Activated T-cell treated with anti-CD3 and anti-CD28 coated beads, Interleukin-2, amount 50 U/mL, for 24 hours (primary cell): ENCODE measurements around the gene MRPS18A.
A peak's percentile ranks its signal among the peaks of the same experiment; 100 is the strongest.

Source experiments
- DNase-seq: peaks from one replicate; pipeline ENCODE4 v3.0.0-alpha.2; 2020
- H3K27ac Mint-ChIP-seq: 2 replicates; pipeline ENCODE4 v1.8.0; 2020; ENCODE audit warnings: mild to moderate bottlenecking, mixed read lengths
- H3K27me3 Mint-ChIP-seq: 2 replicates; pipeline ENCODE4 v1.8.0; 2020; ENCODE audit warnings: mixed read lengths
- H3K36me3 Mint-ChIP-seq: 2 replicates; pipeline ENCODE4 v1.8.0; 2020; ENCODE audit warnings: low read depth, mixed read lengths
- H3K4me1 Mint-ChIP-seq: 2 replicates; pipeline ENCODE4 v1.8.0; 2020; ENCODE audit warnings: low read depth, mixed read lengths
- H3K4me3 Mint-ChIP-seq: 2 replicates; pipeline ENCODE4 v1.8.0; 2020; ENCODE audit warnings: mild to moderate bottlenecking, moderate library complexity, mixed read lengths
- H3K9me3 Mint-ChIP-seq: 2 replicates; pipeline ENCODE4 v1.8.0; 2020; ENCODE audit warnings: mixed read lengths

MRPS18A gene

DNA sequence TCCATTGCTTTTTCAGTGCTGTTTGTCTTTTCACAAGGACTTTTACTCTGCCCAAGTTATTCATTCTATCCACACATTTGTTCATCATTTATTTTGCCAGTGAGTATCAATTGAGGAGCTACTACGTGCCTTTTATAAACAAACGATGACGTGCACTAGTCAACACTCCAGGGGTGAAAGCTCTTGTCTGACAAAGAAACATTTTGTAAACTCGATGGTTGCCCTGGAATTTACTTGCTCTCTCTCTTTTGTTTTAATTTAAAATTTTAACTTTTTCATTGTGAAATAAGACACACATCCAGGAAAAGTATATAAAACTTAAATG, 8.3 kb upstream of the MRPS18A start:
- Mint-ChIP-seq H3K27me3 (peaks cover 8% of the 10 kb centered on the region), H3K9me3 (no peaks in the 10 kb centered on the region), H3K4me1 (no peaks in the 10 kb centered on the region), H3K4me3 (no peak overlapping the region), H3K36me3 (no peaks in the 10 kb centered on the region), H3K27ac (no peak overlapping the region)
- DNase-seq: no peak

- DNase-seq: no peak
- Mint-ChIP-seq H3K4me3 (no peak overlapping the region), H3K9me3 (no peaks in the 10 kb centered on the region), H3K36me3 (no peaks in the 10 kb centered on the region), H3K4me1 (no peaks in the 10 kb centered on the region), H3K27ac (no peak overlapping the region), H3K27me3 (peaks cover 8% of the 10 kb centered on the region)
These were observed 7.8 kb upstream of the MRPS18A start for GRCh38 chr6:43695215-43695966.

GRCh38 chr6:43689421-43689820, 1.8 kb upstream of the MRPS18A start:
- H3K27me3 Mint-ChIP-seq: no peaks in the 10 kb centered on the region
- peaks cover 33% of the 10 kb centered on the region for H3K4me1 Mint-ChIP-seq
- no peak overlapping the region for H3K4me3 Mint-ChIP-seq
- no peaks in the 10 kb centered on the region for H3K9me3 Mint-ChIP-seq
- peaks cover 28% of the 10 kb centered on the region for H3K36me3 Mint-ChIP-seq
- DNase-seq: no peak
- H3K27ac Mint-ChIP-seq: no peak overlapping the region

GRCh38 chr6:43687079-43687436, 533 bp downstream of the MRPS18A start:
- Mint-ChIP-seq H3K36me3 (peaks cover 48% of the 10 kb centered on the region), H3K9me3 (no peaks in the 10 kb centered on the region), H3K27me3 (no peaks in the 10 kb centered on the region), H3K4me3 (peak overlapping the region; percentile 98), H3K27ac (peak overlapping the region; percentile 95), H3K4me1 (peaks cover 53% of the 10 kb centered on the region)
- no peak for DNase-seq

- H3K4me1 Mint-ChIP-seq: peaks cover 55% of the 10 kb centered on the region
- DNase-seq: no peak
- H3K4me3 Mint-ChIP-seq: no peak overlapping the region
- no peaks in the 10 kb centered on the region for H3K27me3 Mint-ChIP-seq
- H3K9me3 Mint-ChIP-seq: no peaks in the 10 kb centered on the region
- H3K36me3 Mint-ChIP-seq: peaks cover 80% of the 10 kb centered on the region
- H3K27ac Mint-ChIP-seq: peak overlapping the region; percentile 4
These were observed 3.7 kb downstream of the MRPS18A start for GRCh38 chr6:43683708-43684455.

DNA sequence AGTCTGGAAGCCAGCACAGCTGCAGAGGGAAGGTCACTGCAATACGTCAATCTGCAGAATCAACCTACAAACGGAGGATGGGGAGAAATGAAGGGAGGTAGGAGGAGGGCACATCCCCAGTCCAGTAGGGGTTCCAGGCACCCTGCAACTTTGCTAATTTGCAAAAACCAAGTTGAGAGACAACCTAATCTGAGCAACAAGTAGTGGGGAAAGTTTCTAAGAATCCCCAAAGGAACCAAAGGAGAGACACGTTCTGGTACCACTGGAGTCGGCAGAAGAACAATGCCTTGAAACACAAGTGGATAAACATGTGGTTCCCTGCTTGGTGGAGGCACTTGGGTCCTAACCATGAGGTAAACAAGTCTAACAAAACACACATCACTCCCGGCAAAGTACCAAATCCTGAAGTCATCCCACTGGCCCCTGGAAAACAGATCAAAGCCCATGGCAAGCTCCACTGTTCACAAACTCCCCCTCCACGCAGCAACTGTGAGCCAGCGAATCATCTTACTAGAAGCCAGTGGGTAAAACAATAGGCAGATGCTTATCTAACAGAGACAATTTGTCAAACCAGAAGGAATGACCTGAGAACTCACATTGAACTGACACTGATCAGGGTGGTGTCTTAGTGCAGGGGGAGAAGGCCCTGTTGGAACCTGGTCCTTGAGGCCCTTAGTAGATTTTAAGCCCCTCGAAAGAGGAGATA, 4.7 kb downstream of the MRPS18A start:
- Mint-ChIP-seq H3K27me3 (no peaks in the 10 kb centered on the region), H3K4me3 (no peak overlapping the region), H3K4me1 (peaks cover 49% of the 10 kb centered on the region), H3K27ac (peak overlapping the region; percentile 41), H3K9me3 (no peaks in the 10 kb centered on the region), H3K36me3 (peaks cover 89% of the 10 kb centered on the region)
- no peak for DNase-seq

DNA sequence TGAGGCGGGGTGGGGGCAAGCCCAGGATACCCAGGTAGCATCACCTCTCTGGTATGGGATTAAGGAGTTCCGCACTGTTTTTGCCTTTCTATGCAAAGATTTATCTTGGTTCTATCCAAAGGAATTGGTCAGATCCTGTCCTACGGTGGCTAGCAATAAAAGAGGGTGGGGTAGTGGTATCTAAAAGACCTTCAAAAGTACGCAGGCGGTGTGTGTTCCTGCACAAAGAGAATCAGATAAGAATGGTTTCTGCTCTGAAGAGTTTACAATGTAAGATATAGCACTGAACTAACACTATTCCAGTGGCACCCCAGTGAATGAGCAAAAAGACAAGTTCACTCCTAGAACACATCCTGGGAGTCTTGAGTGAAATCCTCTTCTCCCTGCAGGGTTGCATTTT, 6.3 kb downstream of the MRPS18A start:
- Mint-ChIP-seq H3K27me3 (no peaks in the 10 kb centered on the region), H3K36me3 (peaks cover 89% of the 10 kb centered on the region), H3K27ac (peak overlapping the region; percentile 44), H3K4me3 (no peak overlapping the region), H3K4me1 (peaks cover 39% of the 10 kb centered on the region), H3K9me3 (no peaks in the 10 kb centered on the region)
- no peak for DNase-seq

GRCh38 chr6:43680308-43681200, 7.0 kb downstream of the MRPS18A start:
- peaks cover 91% of the 10 kb centered on the region for H3K36me3 Mint-ChIP-seq
- H3K4me1 Mint-ChIP-seq: peaks cover 34% of the 10 kb centered on the region
- H3K27ac Mint-ChIP-seq: no peak overlapping the region
- no peak for DNase-seq
- H3K27me3 Mint-ChIP-seq: no peaks in the 10 kb centered on the region
- no peak overlapping the region for H3K4me3 Mint-ChIP-seq
- H3K9me3 Mint-ChIP-seq: no peaks in the 10 kb centered on the region

DNA sequence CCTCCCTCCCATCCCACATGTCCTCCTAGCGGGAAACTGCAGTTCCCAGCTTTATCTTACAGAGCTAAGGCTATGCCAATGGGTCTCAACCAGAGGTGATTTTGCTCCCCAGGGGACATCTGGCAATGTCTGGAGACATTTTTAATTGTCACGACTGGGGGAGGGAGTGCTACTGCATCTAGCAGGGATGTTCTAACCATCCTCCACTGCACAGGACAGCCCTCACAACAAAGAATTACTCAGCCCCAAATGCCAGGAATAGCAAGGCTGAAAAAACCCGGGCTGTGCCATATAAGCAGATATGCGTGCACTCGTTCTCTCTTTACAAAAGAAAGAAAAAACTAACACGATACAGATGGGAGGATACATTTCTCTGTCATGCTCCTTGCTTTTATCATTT, 8.5 kb downstream of the MRPS18A start:
- H3K27me3 Mint-ChIP-seq: no peaks in the 10 kb centered on the region
- peaks cover 97% of the 10 kb centered on the region for H3K36me3 Mint-ChIP-seq
- no peaks in the 10 kb centered on the region for H3K9me3 Mint-ChIP-seq
- no peak overlapping the region for H3K27ac Mint-ChIP-seq
- peaks cover 19% of the 10 kb centered on the region for H3K4me1 Mint-ChIP-seq
- no peak overlapping the region for H3K4me3 Mint-ChIP-seq
- no peak for DNase-seq

DNA sequence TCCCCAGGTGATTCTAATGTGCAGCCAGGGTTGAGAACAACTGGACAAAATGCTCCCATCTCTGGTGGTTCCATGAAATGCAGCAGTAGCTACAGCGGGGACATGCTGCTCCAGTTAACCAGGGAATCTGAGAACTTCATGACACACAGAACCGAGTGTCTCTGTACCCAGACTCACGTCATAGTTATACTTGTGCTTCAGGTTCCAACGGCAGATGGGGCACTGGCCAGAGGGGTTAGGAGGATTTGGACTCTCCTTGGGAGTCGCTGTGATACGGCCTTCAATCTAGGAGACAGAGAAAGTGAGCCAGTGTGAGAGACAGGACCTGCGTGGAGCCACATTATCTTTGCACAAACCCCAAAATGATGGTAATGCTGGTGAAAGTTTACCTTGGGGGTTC, 9.2 kb downstream of the MRPS18A start:
- H3K4me3 Mint-ChIP-seq: no peak overlapping the region

GRCh38 chr6:43677759-43678158, 9.8 kb downstream of the MRPS18A start:
- no peaks in the 10 kb centered on the region for H3K9me3 Mint-ChIP-seq
- DNase-seq: no peak
- peak overlapping the region; percentile 7 for H3K27ac Mint-ChIP-seq
- no peak overlapping the region for H3K4me3 Mint-ChIP-seq
- peaks cover 7% of the 10 kb centered on the region for H3K4me1 Mint-ChIP-seq
- H3K27me3 Mint-ChIP-seq: no peaks in the 10 kb centered on the region
- H3K36me3 Mint-ChIP-seq: peaks cover 100% of the 10 kb centered on the region

More for the DNA sequence above, 9.2 kb downstream of the MRPS18A start:
- Mint-ChIP-seq H3K27ac (no peak overlapping the region), H3K9me3 (no peaks in the 10 kb centered on the region), H3K36me3 (peaks cover 99% of the 10 kb centered on the region), H3K27me3 (no peaks in the 10 kb centered on the region), H3K4me1 (peaks cover 13% of the 10 kb centered on the region)
- DNase-seq: no peak

DNA sequence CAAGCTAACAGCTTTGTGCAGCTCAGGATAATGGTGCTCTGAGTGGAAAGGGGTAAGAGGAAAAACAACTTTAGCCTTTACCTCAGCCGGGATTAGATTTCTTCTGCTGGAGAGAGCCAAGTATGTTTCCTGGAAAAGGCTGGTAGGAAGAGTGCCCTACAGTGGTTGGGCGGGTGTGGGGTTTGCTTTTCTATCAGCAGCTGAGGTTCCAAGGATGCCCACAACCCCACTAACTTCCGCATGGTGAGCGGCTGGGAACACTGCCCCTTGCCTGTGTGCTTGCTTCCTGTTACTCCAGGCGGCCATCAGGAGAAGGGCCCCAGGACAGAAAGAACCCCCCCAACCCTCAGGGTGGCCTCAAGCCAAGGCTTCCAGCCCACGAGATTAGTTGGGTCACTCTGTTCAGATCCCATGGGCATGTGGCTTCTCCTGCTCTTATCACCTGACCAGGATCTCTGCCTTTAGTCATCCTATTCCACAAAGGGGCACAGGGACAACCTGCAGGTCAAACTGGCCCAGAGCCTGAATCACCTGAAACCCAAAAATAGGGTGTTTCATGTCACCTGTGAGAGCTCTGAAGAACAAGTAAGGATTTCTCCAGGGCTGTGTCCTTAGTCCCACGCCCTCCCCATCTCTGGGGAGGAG, 10.5 kb downstream of the MRPS18A start:
- no peak overlapping the region for H3K4me3 Mint-ChIP-seq
- H3K4me1 Mint-ChIP-seq: peaks cover 2% of the 10 kb centered on the region
- peak overlapping the region; percentile 57 for H3K27ac Mint-ChIP-seq
- H3K36me3 Mint-ChIP-seq: peaks cover 100% of the 10 kb centered on the region
- H3K27me3 Mint-ChIP-seq: no peaks in the 10 kb centered on the region
- H3K9me3 Mint-ChIP-seq: no peaks in the 10 kb centered on the region
- DNase-seq: no peak

DNA sequence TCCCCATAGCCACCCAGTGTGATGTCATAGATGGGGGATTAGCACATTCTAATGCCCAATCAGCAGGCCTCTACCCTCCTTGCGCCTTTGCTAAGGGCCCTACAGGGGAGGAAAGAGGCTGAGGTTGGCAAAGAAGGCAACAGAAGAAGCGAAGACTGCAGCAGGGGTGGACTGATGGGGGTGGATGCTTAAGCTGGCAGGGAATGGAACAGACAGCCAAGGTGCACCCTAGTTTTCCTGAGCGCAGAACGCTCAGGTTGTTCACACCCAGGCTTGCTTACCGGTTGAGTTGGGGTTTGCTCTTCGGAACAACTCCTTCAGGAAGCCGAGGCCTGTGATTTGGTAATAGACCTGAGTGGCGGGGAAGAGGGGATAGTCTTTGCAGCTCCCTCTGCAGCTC, 12.7 kb downstream of the MRPS18A start:
- peaks cover 100% of the 10 kb centered on the region for H3K36me3 Mint-ChIP-seq
- H3K27me3 Mint-ChIP-seq: no peaks in the 10 kb centered on the region
- H3K4me3 Mint-ChIP-seq: no peak overlapping the region
- no peaks in the 10 kb centered on the region for H3K9me3 Mint-ChIP-seq
- DNase-seq: no peak
- H3K27ac Mint-ChIP-seq: peak overlapping the region; percentile 9
- H3K4me1 Mint-ChIP-seq: peaks cover 10% of the 10 kb centered on the region

- no peaks in the 10 kb centered on the region for H3K27me3 Mint-ChIP-seq
These were observed 13.3 kb downstream of the MRPS18A start for GRCh38 chr6:43674291-43674690.

More at GRCh38 chr6:43674291-43674690, 13.3 kb downstream of the MRPS18A start:
- H3K36me3 Mint-ChIP-seq: peaks cover 95% of the 10 kb centered on the region
- H3K4me3 Mint-ChIP-seq: no peak overlapping the region
- peak overlapping the region; percentile 9 for H3K27ac Mint-ChIP-seq
- H3K4me1 Mint-ChIP-seq: peaks cover 14% of the 10 kb centered on the region
- no peak for DNase-seq
- H3K9me3 Mint-ChIP-seq: no peaks in the 10 kb centered on the region
